Spleen (tissue), 7 donors: Measurements from ENCODE around the gene FBXL13.

Source experiments
- CTCF ChIP-seq, 11 experiments: fragments of 200-600 bp in 7 of 11; fragments of 450-650 bp in 4 of 11; sonication (generic) in 4 of 11; IDR thresholded peaks in 8 of 11; conservative IDR thresholded peaks in 3 of 11; 1 replicate in 7 of 11; 2 replicates in 4 of 11; pipeline versions ENCODE4 v1.4.0 to v1.8.0; 2016 to 2021; ENCODE audit warnings: antibody characterized with exemption in 11 of 11, inconsistent platforms in 4 of 11, mild to moderate bottlenecking in 1 of 11
- POLR2A ChIP-seq, 3 donors: fragments of 450-650 bp; IDR thresholded peaks; one replicate each; pipeline ENCODE4 v1.5.1; 2017; ENCODE audit warnings: antibody characterized with exemption in 3 of 3, mild to moderate bottlenecking in 1 of 3
- donor health status: DM: no; HTN: no; CAD: no; lungs with moderate emphysema.
- donor health status: DM: no; HTN: no; CAD: no.
- donor health status: DM: no; HTN: no; CAD: no.

GRCh38 chr7:102953406-102953805 is 121.2 kb downstream of the FBXL13 start:
- TF ChIP-seq CTCF (IDR thresholded peaks at IDR 0.05 in 8 of 11, conservative IDR thresholded peaks at IDR 0.05 in 3 of 11) (no peak), POLR2A (IDR thresholded peaks at IDR 0.05) (no peak)
